MCF 10A (cell line): ENCODE data around the gene CYBRD1. TPM values are rescaled to one million over a fixed set of nuclear protein-coding genes. Genes with fewer than 3 reads are reported as not detected.

Source experiments
- BruUV-seq: library from RNA; stranded (reverse); fragments of 400-500 nt; replicated peaks from 2 replicates; lab custom pipeline; 2021; lab: Mats Ljungman, UMichigan
- CTCF ChIA-PET: fragments of 300-600 bp; sonication (Branson Sonifier 250); formaldehyde crosslinking; extraction: SDS; loops from one replicate; lab custom pipeline; 2021; ENCODE audit warnings: antibody characterized with exemption, inconsistent platforms; lab: Yijun Ruan, JAX
- POLR2A ChIA-PET: fragments of 300-600, 350-650 bp; sonication (Branson Sonifier 250); formaldehyde crosslinking; extraction: SDS; loops from one replicate; lab custom pipeline; 2020; ENCODE audit warnings: antibody characterized with exemption, inconsistent platforms; lab: Yijun Ruan, JAX
- DNase-seq: peaks from one replicate; pipeline ENCODE4 v3.0.0-alpha.2; 2018; ENCODE audit not compliant: unreplicated experiment
- H3K27ac Mint-ChIP-seq: one replicate; pipeline ENCODE4 v1.8.0; 2022; ENCODE audit warnings: mild to moderate bottlenecking, low read depth, mixed read lengths; ENCODE audit not compliant: unreplicated experiment
- H3K27me3 Mint-ChIP-seq: one replicate; pipeline ENCODE4 v1.8.0; 2022; ENCODE audit warnings: mixed read lengths; ENCODE audit not compliant: insufficient read depth, unreplicated experiment
- H3K36me3 Mint-ChIP-seq: one replicate; pipeline ENCODE4 v1.8.0; 2022; ENCODE audit warnings: mild to moderate bottlenecking, moderate library complexity, mixed read lengths; ENCODE audit not compliant: insufficient read depth, unreplicated experiment
- H3K4me1 Mint-ChIP-seq: one replicate; pipeline ENCODE4 v1.8.0; 2022; ENCODE audit warnings: mixed read lengths; ENCODE audit not compliant: insufficient read depth, unreplicated experiment
- H3K4me3 Mint-ChIP-seq: one replicate; pipeline ENCODE4 v1.8.0; 2022; ENCODE audit warnings: mild to moderate bottlenecking, moderate library complexity, mixed read lengths; ENCODE audit not compliant: unreplicated experiment
- H3K9me3 Mint-ChIP-seq: one replicate; pipeline ENCODE4 v1.8.0; 2022; ENCODE audit warnings: mixed read lengths; ENCODE audit not compliant: unreplicated experiment
- intact Hi-C: fragments of 100-400 bp; cut with micrococcal nuclease; formaldehyde crosslinking; loops from 2 replicates; pipeline ENCODE4 v1.14.1; 2022
- total RNA-seq: library from RNA; stranded (reverse); gene quantifications from 2 replicates; pipeline ENCODE4 v1.2.3, GENCODE V29; 2022
- TF ChIP-seq, protein P1 (sequence below): fragments of 200-600 bp; IDR thresholded peaks from one replicate; pipeline ENCODE4 v1.8.0; 2022; ENCODE audit warnings: antibody characterized with exemption, mild to moderate bottlenecking; ENCODE audit not compliant: unreplicated experiment

The CYBRD1 gene
- total RNA-seq, 1 experiment from 2014 or later: 15.8 TPM

DNA sequence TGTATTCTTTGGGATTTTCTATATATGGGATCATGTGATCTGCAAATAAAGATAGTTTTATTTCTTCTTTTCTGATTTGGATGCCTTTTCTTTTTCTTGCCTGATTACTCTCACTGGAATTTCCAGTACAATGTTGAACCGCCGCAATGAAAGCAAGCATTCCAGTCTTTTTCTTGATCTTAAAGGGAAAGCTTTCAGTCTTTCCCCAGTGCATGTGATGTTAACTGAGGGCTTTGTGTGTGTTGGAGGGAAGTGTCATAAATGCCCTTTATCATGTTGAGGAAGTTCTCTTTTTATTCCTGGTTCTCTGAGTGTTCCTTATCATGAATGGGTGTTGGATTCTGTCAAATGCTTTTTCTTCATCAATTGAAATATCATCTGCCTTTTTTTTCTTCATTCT is 16.9 kb upstream of the CYBRD1 start:
- intact Hi-C loops: no loop called here
- Mint-ChIP-seq H3K4me1 (peaks cover 6% of the 10 kb centered on the region), H3K4me3 (no peak overlapping the region), H3K27me3 (no peaks in the 10 kb centered on the region), H3K9me3 (no peaks in the 10 kb centered on the region), H3K36me3 (no peaks in the 10 kb centered on the region), H3K27ac (no peak overlapping the region)
- BruUV-seq: no TSS peak
- no peak for DNase-seq
- CTCF ChIA-PET: interaction anchor here (0.7 to 0.9 kb wide), 2 partner anchors 16 to 69 kb away, joined by 3 to 4 read pairs; no protein-coding TSS in a partner anchor
- TF ChIP-seq, protein P1, sequence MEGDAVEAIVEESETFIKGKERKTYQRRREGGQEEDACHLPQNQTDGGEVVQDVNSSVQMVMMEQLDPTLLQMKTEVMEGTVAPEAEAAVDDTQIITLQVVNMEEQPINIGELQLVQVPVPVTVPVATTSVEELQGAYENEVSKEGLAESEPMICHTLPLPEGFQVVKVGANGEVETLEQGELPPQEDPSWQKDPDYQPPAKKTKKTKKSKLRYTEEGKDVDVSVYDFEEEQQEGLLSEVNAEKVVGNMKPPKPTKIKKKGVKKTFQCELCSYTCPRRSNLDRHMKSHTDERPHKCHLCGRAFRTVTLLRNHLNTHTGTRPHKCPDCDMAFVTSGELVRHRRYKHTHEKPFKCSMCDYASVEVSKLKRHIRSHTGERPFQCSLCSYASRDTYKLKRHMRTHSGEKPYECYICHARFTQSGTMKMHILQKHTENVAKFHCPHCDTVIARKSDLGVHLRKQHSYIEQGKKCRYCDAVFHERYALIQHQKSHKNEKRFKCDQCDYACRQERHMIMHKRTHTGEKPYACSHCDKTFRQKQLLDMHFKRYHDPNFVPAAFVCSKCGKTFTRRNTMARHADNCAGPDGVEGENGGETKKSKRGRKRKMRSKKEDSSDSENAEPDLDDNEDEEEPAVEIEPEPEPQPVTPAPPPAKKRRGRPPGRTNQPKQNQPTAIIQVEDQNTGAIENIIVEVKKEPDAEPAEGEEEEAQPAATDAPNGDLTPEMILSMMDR: no peak
- POLR2A ChIA-PET: interaction anchor here (0.6 to 2.5 kb wide), 3 partner anchors 17 to 48 kb away, joined by 3 to 14 read pairs (median 4); partner anchors contain the start of gene CYBRD1

DNA sequence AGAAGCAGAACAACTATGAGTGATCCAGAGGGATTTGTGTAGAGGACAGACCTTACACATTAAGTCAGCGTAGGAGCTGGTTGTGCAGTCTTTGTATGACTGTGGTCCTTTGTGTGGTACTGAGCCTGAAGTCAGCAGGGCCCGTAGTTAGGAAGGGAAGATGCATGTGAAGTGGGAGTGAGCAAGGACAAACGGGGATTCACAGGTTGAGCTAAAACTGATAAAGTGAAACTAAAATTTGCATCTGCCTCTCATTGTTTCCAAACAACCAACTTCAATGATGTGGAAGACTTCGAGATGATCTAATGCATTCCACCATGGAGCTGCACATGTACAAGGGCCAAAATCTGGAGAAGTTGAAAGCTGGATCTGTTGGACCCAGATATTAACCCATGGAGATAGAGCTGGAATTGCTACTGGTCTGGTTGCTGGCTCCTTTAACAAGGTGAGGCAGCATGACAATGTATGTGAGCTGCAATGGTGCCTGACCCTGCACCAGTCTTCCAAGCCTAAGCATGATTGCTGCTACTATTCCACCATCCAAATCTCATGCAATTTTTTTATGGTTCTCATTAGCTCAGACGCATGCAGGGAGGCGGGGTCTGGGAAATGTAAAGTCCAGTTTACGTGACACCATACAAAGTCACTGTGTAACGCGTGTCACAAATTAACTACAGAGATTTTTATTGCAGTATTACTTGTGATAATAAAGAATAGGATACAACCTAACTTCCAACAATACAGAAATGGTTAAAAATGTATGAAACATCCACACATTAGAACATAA is 12.1 kb upstream of the CYBRD1 start:
- Mint-ChIP-seq H3K27ac (no peak overlapping the region), H3K36me3 (no peaks in the 10 kb centered on the region), H3K27me3 (no peaks in the 10 kb centered on the region), H3K9me3 (no peaks in the 10 kb centered on the region), H3K4me1 (peaks cover 6% of the 10 kb centered on the region), H3K4me3 (no peak overlapping the region)
- BruUV-seq: no TSS peak
- ChIA-PET POLR2A (interaction anchor here (0.6 to 5.5 kb wide), 2 partner anchors 12 to 606 kb away, joined by 3 to 27 read pairs; partner anchors contain the start of gene CYBRD1), CTCF (interaction anchor here (0.8 to 1.2 kb wide), 2 partner anchors 10 to 66 kb away, joined by 3 read pairs; no protein-coding TSS in a partner anchor)
- TF ChIP-seq, protein P1: no peak
- intact Hi-C loops: no loop called here
- no peak for DNase-seq

DNA sequence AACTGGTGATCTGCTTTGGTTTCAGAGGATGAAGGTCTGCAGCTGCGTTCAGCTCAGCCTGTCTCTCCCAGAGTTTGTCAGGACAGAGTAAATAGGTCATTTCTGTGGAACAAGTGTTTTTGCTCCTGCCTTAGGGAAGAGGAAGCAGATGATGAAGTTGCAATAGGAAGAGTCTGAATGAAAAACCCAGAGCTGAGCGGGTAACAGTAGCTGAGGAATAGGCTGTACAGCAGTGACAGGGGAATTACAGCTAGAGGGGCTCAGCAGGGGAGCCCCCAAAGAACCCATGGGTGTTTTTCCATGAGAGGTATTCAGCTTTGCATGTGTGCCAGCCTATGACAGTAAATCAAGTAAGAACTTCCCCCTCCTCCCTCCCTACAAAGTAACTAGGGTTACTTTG is 10.3 kb upstream of the CYBRD1 start:
- no TSS peak for BruUV-seq
- CTCF ChIA-PET: no interaction called here
- TF ChIP-seq, protein P1: no peak
- H3K27me3 Mint-ChIP-seq: no peaks in the 10 kb centered on the region
- H3K9me3 Mint-ChIP-seq: no peaks in the 10 kb centered on the region
- no peaks in the 10 kb centered on the region for H3K36me3 Mint-ChIP-seq
- H3K4me3 Mint-ChIP-seq: no peak overlapping the region
- intact Hi-C loops: no loop called here
- no peak overlapping the region for H3K27ac Mint-ChIP-seq
- POLR2A ChIA-PET: interaction anchor here (5.5 kb wide), 1 partner anchor 10 kb away, joined by 27 read pairs; the partner anchor contains the start of gene CYBRD1
- H3K4me1 Mint-ChIP-seq: peaks cover 18% of the 10 kb centered on the region
- DNase-seq: no peak

DNA sequence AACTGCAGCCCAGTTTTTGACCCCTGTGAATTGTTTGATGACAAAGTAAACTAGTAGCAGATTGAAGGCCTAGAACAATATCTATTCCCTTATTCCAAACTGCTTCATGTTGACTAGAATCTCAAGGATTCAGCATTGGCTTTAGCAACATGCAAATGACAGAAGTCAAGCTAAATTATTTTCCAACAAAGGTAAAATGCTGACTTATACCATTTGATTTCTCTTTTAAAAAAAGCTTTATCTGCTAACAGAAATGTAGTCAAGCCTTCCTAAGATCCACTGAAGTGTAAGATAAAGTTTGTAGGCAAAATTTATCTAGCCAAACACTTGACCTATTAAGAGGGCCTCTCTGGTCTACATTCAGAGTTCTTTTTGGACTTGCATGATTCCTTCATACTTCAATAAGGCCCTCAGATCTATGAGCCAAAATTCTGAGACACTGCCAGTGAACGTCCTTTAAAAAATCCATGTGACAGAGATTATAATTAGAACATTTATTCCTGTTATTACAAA is 9.5 kb upstream of the CYBRD1 start:
- TF ChIP-seq, protein P1: no peak
- Mint-ChIP-seq H3K4me1 (peaks cover 18% of the 10 kb centered on the region), H3K36me3 (no peaks in the 10 kb centered on the region), H3K9me3 (no peaks in the 10 kb centered on the region), H3K4me3 (no peak overlapping the region), H3K27ac (no peak overlapping the region), H3K27me3 (no peaks in the 10 kb centered on the region)
- no TSS peak for BruUV-seq
- intact Hi-C loops: no loop called here
- POLR2A ChIA-PET: interaction anchor here (5.5 kb wide), 1 partner anchor 10 kb away, joined by 27 read pairs; the partner anchor contains the start of gene CYBRD1
- DNase-seq: no peak
- CTCF ChIA-PET: no interaction called here
